Esophagus muscularis mucosa (tissue), 4 donors: ENCODE data around the gene TMEM132C. TPM values are rescaled to one million over a fixed set of nuclear protein-coding genes. Genes with fewer than 3 reads are reported as not detected.

Experiments used
- DNase-seq: peaks from one replicate; pipeline ENCODE4 v3.0.0-alpha.2; 2017; ENCODE audit errors: extremely low spot score
- H3K27ac ChIP-seq, 4 donors: fragments of 200-600 bp; sonication (generic); replicated peaks in 1 of 4; 1 replicate in 3 of 4; 2 replicates in 1 of 4; pipeline ENCODE4 v1.5.1; 2016 to 2019; ENCODE audit warnings: mild to moderate bottlenecking in 1 of 4
- H3K27me3 ChIP-seq, 4 donors: fragments of 200-600 bp; sonication (generic); one replicate each; pipeline versions ENCODE4 v1.5.1 to v1.6.0; 2016 to 2019
- H3K36me3 ChIP-seq, 4 donors: fragments of 200-600 bp; sonication (generic); one replicate each; pipeline ENCODE4 v1.5.1; 2016 to 2019
- H3K4me1 ChIP-seq, 4 donors: fragments of 200-600 bp; sonication (generic); one replicate each; pipeline ENCODE4 v1.5.1; 2016 to 2019
- H3K4me3 ChIP-seq, 4 donors: fragments of 200-600 bp; sonication (generic); 1 replicate in 2 of 4; 2 replicates in 2 of 4; pipeline ENCODE4 v1.5.1; 2016 to 2019; ENCODE audit warnings: mild to moderate bottlenecking in 4 of 4, moderate library complexity in 1 of 4
- H3K9me3 ChIP-seq, 4 donors: fragments of 200-600 bp; sonication (generic); 1 replicate in 3 of 4; 2 replicates in 1 of 4; pipeline ENCODE4 v1.5.1; 2016 to 2019
- CTCF ChIP-seq, 3 experiments: fragments of 200-600 bp in 2 of 3; fragments of 450-650 bp in 1 of 3; sonication (generic) in 2 of 3; IDR thresholded peaks; one replicate each; pipeline ENCODE4 v1.5.1; 2017 to 2019; ENCODE audit warnings: antibody characterized with exemption in 3 of 3, mild to moderate bottlenecking in 2 of 3, moderate library complexity in 1 of 3
- EP300 ChIP-seq: sonication (generic); formaldehyde crosslinking; IDR thresholded peaks from one replicate; pipeline ENCODE4 v1.6.1; 2017; ENCODE audit warnings: antibody characterized with exemption
- POLR2A ChIP-seq: fragments of 450-650 bp; IDR thresholded peaks from one replicate; pipeline ENCODE4 v1.6.1; 2017; ENCODE audit warnings: antibody characterized with exemption, moderate library complexity, mild to moderate bottlenecking, low read depth
- POLR2AphosphoS5 ChIP-seq, 2 donors: sonication (generic); formaldehyde crosslinking; IDR thresholded peaks; one replicate each; pipeline ENCODE4 v1.6.1; 2017; ENCODE audit warnings: antibody characterized with exemption in 2 of 2
- WGBS: methylation state at CpG from one replicate; pipeline ENCODE4 v1.1.5; 2018; 5-methylcytosine and 5-hydroxymethylcytosine counted together
- intact Hi-C: fragments of 100-400 bp; cut with DNase I; formaldehyde crosslinking; loops from one replicate; pipeline ENCODE4 v1.15.1; 2023
- total RNA-seq, 4 donors: library from RNA; depleted of rRNA; stranded (reverse); fragments of >200 nt; gene quantifications; one replicate each; pipeline versions ENCODE4 v1.1.0 to v1.2.1, GENCODE V29; 2016

Gene TMEM132C
- total RNA-seq, 4 donors from 2014 or later, result 2.9 to 3.8 (median 3.5) TPM

DNA sequence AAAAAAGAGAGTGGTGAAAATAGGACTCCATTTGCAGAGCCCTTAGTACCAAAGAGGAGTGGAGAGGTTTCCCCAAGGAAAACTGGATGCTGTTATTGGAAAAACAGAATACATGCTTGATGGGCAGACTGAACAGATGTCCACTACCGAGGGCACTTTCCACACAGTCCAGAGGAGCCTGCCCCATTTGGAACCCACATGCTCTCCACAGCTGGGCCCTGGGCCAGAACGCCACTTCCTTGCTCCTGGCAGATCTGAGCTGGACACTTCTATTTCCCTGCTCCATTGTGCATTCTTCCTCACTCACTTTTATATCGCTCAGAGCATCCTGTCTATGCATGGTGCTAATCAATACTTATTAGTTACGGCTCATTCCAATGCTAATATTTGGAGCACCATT is 306.9 kb downstream of the TMEM132C start:
- WGBS, result 47% methylated on average over 4 of the region's 4 CpGs
- no peaks in the 10 kb centered on the region for H3K4me1 ChIP-seq
- TF ChIP-seq EP300 (no peak), POLR2A (no peak), CTCF (IDR thresholded peaks at IDR 0.05) (no peak), POLR2AphosphoS5 (IDR thresholded peaks at IDR 0.05) (no peak)
- peaks cover 0 to under 1% (median 0%) of the 10 kb centered on the region in 4 donors for H3K27me3 ChIP-seq
- H3K27ac ChIP-seq, result no peak overlapping the region
- H3K9me3 ChIP-seq, result no peaks in the 10 kb centered on the region
- H3K4me3 ChIP-seq, result no peak overlapping the region
- intact Hi-C loops, result no loop called here
- H3K36me3 ChIP-seq, result no peaks in the 10 kb centered on the region
- no peak for DNase-seq

GRCh38 chr12:128578045-128578444 is 311.1 kb downstream of the TMEM132C start:
- no peak for DNase-seq
- TF ChIP-seq POLR2AphosphoS5 (IDR thresholded peaks at IDR 0.05) (no peak), POLR2A (no peak)
- Histone ChIP-seq H3K4me3 (no peak overlapping the region), H3K27me3 (peaks cover 0 to 3% (median 0%) of the 10 kb centered on the region in 4 donors), H3K27ac (no peak overlapping the region), H3K9me3 (no peaks in the 10 kb centered on the region), H3K4me1 (no peaks in the 10 kb centered on the region), H3K36me3 (no peaks in the 10 kb centered on the region)
- 78% methylated on average over 8 of the region's 8 CpGs for WGBS
- intact Hi-C loops, result no loop called here

GRCh38 chr12:128581321-128581761 is 314.4 kb downstream of the TMEM132C start:
- peaks cover 0 to 6% (median under 1%) of the 10 kb centered on the region in 4 donors for H3K4me1 ChIP-seq
- no peak for TF ChIP-seq POLR2AphosphoS5 (IDR thresholded peaks at IDR 0.05)
- no peak for TF ChIP-seq POLR2A
- TF ChIP-seq EP300, result no peak
- TF ChIP-seq CTCF (IDR thresholded peaks at IDR 0.05), result no peak
- intact Hi-C loops, result no loop called here
- no peaks in the 10 kb centered on the region for H3K36me3 ChIP-seq
- H3K9me3 ChIP-seq, result no peaks in the 10 kb centered on the region
- H3K27me3 ChIP-seq, result peaks cover 0 to 3% (median 0%) of the 10 kb centered on the region in 4 donors
- DNase-seq, result no peak
- H3K4me3 ChIP-seq, result no peak overlapping the region
- H3K27ac ChIP-seq, result no peak overlapping the region
- 29% methylated on average over 7 of the region's 7 CpGs for WGBS

GRCh38 chr12:128583453-128583852 is 316.5 kb downstream of the TMEM132C start:
- H3K4me3 ChIP-seq, result no peak overlapping the region
- intact Hi-C loops, result no loop called here
- WGBS, result 91% methylated on average over 3 of the region's 9 CpGs

GRCh38 chr12:128586451-128587029 is 319.6 kb downstream of the TMEM132C start:
- peaks cover 0 to 15% (median 9%) of the 10 kb centered on the region in 4 donors for H3K4me1 ChIP-seq
- no peaks in the 10 kb centered on the region for H3K27me3 ChIP-seq
- no peak overlapping the region for H3K27ac ChIP-seq
- TF ChIP-seq POLR2A (no peak), EP300 (no peak), CTCF (IDR thresholded peaks at IDR 0.05) (no peak), POLR2AphosphoS5 (IDR thresholded peaks at IDR 0.05) (no peak)
- DNase-seq, result no peak
- intact Hi-C loops, result no loop called here
- H3K36me3 ChIP-seq, result no peaks in the 10 kb centered on the region
- no peaks in the 10 kb centered on the region for H3K9me3 ChIP-seq
- WGBS, result 38% methylated on average over 6 of the region's 7 CpGs
- no peak overlapping the region for H3K4me3 ChIP-seq

More at GRCh38 chr12:128583453-128583852, 316.5 kb downstream of the TMEM132C start:
- Histone ChIP-seq H3K27ac (no peak overlapping the region), H3K36me3 (no peaks in the 10 kb centered on the region), H3K27me3 (peaks cover 0 to 3% (median 0%) of the 10 kb centered on the region in 4 donors), H3K9me3 (no peaks in the 10 kb centered on the region), H3K4me1 (peaks cover 0 to 15% (median 9%) of the 10 kb centered on the region in 4 donors)
- no peak for DNase-seq
- TF ChIP-seq CTCF (IDR thresholded peaks at IDR 0.05), result peak in 1 of 3 experiments; percentile 16
- TF ChIP-seq POLR2AphosphoS5 (IDR thresholded peaks at IDR 0.05), result no peak
